Measurements from ENCODE around the gene TGFBR3L.

DNA sequence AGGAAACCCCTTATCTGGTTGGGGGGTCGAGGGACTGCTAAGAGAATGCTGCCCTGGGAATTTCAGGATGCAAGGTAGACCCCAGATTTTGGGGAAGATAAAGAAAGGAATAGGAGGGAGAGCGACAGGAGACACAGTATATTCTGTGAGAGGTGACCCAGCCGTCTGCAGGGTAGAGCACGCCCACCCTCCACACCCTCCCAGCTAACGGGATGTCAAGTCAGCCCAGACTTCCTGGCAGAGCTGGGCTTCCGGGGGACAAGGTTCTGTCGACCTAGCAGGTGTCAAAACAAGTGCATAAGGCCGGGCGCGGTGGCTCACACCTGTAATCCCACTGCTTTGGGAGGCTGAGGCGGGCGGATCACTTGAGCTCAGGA lies 39.7 kb upstream of the TGFBR3L start:
- no peak for TF ChIP-seq ZNF274 (IDR thresholded peaks at IDR 0.05; ENCODE audit: low read depth, low read length)
- no peak for TF ChIP-seq YY1 (IDR thresholded peaks at IDR 0.05; ENCODE audit: insufficient read depth, insufficient read length)
- no peak for TF ChIP-seq SUZ12 (IDR thresholded peaks at IDR 0.05; ENCODE audit: extremely low read depth, insufficient read depth, insufficient read length)
